Central memory CD4-positive, alpha-beta T cell (primary cell): ENCODE data around the gene DNM3.
"Not testable (repeated sequence)": the region's sequence is repeated elsewhere in the genome, so short reads cannot be mapped to it uniquely, and the experiment has no call there.

Experiments
- DNase-seq: peaks from one replicate; pipeline ENCODE4 v3.0.0; 2022

Gene DNM3

GRCh38 chr1:172405912-172406311 is 564.6 kb downstream of the DNM3 start:
- no peak for DNase-seq

- no peak for DNase-seq
Observed at GRCh38 chr1:172406968-172407367, 565.7 kb downstream of the DNM3 start.

DNA sequence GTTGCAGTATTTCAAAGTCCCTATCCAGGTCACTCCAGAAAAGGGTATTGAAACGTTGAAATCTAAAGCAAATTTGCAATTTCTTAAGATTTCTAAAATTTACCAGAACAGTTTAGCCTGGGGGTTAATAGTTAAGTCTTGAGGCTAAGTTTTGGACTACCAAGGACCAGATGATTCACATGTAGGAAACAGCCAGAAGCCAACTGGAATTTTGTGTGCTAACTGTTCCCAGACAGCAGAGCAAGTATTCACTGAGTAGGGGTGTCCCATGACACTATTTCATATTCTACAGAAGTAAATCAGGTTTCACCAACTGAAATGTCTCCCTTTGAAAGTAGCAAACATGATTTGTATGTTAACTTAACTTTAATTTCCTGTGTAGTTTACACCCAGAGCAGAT is 567.7 kb downstream of the DNM3 start:
- no peak for DNase-seq

DNA sequence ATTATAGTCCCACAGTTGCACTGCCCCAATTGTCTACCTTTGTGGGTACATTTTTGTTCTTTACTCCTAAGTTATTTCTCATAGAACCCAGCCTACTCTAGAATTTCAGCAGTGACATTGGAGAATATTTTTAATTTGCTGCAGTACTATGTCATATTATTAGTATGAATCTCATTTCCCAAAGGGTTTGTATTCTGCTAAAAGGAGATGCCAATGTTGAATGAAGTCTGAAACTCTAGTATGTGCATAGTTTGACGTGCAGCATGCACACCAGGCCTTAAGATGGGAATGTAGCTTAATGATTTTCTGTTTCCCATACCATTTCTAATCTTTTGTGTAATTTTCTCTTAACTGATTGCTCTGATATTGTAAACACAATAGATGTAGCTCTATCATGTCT is 568.7 kb downstream of the DNM3 start:
- no peak for DNase-seq

DNA sequence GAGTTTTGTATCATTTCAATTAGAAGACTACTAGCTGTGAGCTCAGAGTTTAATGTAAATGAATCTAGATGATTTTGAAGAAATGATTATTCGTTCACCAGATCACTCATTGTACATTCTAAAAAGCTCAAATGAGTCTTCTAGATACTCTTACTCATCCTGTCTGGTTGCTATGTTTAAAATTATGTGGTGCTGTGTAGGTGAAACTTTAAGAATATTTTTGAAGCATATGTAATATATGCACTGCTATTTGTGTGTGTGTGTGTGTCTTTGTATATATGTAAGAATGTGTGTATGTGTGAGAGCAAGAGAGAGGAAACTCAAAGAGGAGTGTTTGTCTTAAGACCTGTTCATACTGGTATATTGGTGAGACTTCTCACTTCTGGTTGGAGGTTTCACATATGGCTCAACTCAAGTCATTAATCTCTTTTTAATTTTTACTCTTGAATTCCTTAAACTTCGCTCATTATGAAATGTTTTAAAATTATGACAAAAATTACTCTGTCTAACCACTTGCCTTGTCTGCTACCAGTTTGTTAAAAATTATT is 570.6 kb downstream of the DNM3 start:
- DNase-seq = no peak

DNA sequence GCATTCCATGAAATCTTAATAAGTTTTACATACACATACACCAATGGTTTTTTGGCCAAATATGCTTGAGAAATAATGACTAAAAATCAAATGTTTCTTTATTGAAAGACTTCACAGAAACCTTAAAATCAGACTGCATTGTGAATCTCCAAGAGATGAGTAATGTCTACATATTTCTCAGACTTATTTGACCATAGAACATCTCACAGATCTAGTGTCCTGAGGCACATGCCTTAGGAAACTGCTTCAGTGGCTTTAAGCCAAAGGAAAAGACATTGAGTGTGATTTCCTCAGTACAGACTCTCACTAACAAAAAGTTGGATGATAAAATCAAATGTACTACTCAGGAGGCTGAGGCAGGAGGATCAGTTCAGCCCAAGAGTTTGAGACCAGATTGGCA is 573.0 kb downstream of the DNM3 start:
- no peak for DNase-seq

- no peak for DNase-seq
Observed at GRCh38 chr1:172416496-172417035, 575.3 kb downstream of the DNM3 start.

DNA sequence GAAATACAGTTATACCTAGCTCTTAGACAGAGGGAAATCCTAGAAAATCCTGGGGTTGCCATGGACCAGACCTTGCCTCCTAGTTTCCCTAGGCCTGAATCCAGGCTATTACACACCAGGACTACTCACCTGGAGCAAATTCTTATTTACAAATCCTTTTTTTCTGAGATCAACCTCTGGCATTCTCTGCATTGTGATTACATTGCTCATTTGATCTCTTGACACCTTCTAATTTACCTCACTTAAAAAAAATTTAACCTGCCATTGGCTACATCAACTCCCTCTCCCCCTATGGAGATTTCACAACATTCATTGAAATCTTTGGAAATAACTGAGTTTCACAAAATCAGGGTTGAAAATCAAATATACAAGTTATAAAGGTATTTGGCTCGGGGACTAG is 576.3 kb downstream of the DNM3 start:
- DNase-seq = no peak

DNA sequence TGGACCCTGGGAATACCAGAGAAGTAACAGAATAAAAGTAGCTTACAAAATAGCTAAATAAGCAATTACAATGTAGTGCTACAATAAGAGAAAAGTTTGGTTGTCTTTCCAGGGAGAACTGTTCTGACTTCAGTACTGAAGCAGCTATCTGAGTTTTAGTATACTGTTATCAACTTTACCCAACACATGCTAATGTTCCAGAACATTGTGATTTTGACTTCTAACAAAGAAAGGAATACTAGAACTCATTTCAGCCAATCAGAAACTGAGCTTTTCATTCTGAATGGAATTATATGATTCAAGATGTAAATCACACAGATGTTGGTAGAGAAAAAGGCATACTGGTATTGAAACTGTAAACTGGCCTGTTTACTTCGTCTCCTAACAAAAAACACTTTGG is 579.1 kb downstream of the DNM3 start, which contains the start of gene C1orf105:
Gene C1orf105 (plus strand): TSS at position 301 of the 400 bp plus-strand sequence. CDS start 201 bp downstream, outside the sequence.
- no peak for DNase-seq

DNA sequence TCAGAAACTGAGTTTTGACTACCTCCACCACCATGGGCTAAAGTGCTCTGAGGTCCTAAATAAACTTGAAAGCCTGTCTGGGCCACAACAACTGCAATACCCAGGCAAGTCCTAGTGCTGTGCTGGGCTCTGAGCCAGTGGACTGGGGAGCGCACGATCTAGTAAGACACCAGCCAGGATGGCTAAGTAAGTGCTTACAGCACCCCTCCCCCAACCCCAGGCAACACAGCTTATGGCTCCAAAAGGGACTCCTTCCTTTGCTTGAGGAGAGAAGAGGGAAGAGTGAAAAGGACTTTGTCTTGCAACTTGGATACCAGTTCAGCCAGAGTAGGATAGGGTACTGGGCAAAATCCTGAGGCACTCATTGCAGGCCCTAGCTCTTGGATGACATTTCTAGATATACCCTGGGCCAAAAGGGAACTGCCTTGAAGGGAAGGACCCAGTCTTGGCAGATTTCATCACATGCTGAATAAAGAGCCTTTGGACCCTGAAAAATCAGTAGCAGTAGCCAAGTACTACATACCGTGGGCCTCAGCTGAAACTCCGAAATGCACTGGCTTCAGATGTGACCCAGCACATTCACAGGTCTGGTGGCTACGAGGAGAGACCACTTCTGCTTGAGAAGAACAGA is 580.8 kb downstream of the DNM3 start:
- DNase-seq = no peak

- no peak for DNase-seq
Observed at GRCh38 chr1:172423336-172423735, 582.0 kb downstream of the DNM3 start.

GRCh38 chr1:172425339-172425738 is 584.0 kb downstream of the DNM3 start:
- DNase-seq = no peak

- no peak for DNase-seq
Observed at GRCh38 chr1:172427191-172427590, 585.9 kb downstream of the DNM3 start.

- DNase-seq = peak; percentile 54
Observed at GRCh38 chr1:172429331-172430127, 588.2 kb downstream of the DNM3 start.

- DNase-seq = no peak
Observed at GRCh38 chr1:172430128-172430454, 588.8 kb downstream of the DNM3 start.

DNA sequence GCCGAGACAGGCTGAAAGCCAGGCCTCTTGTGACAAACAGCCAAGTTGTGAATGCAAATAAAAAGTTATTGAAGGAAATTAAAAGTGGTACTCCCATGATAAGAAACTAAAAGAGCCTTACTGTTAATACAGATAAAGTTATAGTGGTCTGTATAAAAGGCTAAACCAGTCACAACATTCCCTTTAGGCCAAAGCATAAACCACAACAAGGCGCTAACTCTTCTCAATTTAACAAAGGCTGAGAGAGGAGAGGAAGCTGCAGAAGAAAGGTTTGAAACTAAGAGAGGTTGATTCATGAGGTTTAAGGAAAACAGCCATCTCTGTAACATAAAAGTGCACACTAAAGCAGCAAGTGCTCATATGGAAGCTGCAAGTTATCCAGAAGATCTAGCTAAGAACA is 589.9 kb downstream of the DNM3 start:
- DNase-seq = no peak

DNA sequence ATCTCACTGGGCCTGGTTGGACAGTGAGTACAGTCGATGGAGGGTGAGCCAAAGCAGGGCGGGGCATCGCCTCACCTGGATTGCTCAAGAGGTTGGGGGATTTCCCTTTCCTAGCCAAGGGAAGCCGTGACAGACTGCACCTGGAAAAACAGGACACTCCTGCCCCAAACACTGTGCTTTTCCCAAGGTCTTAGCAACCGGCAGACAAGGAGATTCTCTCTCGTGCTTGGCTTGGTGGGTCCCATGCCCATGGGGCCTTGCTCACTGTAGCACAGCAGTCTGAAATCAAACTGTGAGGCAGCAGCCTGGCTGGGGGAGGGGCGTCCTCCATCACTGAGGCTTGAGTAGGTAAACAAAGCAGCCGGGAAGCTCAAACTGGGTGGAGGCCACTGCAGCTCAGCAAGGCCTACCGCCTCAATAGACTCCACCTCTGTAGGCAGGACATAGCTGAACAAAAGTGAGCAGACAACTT is 590.5 kb downstream of the DNM3 start:
- DNase-seq = no peak

DNA sequence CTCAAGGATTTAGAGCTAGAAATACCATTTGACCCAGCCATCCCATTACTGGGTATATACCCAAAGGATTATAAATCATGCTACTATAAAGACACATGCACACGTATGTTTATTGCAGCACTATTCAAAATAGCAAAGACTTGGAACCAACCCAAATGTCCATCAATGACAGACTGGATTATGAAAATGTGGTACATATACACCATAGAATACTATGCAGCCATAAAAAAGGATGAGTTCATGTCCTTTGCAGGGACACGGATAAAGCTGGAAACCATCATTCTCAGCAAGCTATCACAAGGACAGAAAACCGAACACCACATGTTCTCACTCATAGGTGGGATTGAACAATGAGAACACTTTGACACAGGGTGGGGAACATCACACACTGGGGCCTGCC is 595.9 kb downstream of the DNM3 start:
- not testable (repeated sequence) for DNase-seq

DNA sequence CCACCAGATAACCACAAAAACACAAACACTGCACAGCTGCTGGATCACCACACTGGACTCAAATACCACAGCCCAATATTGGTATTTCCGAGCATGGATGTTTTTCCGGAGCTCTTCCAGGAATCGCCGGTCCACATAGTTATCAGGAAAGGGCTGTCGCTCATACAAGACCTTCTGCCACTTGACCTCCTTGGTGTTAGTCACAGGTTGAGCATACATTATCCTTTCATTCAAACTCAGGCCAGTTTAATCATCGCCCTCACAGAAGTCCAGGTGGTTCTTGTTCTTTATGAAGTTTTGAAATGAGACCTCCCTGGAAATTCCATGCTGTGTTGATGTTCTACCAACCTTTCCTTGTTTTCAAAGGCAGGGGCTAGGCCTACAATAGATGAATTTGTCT is 601.1 kb downstream of the DNM3 start:
- DNase-seq = no peak

- DNase-seq = no peak
Observed at GRCh38 chr1:172442843-172443565, 601.7 kb downstream of the DNM3 start.

DNA sequence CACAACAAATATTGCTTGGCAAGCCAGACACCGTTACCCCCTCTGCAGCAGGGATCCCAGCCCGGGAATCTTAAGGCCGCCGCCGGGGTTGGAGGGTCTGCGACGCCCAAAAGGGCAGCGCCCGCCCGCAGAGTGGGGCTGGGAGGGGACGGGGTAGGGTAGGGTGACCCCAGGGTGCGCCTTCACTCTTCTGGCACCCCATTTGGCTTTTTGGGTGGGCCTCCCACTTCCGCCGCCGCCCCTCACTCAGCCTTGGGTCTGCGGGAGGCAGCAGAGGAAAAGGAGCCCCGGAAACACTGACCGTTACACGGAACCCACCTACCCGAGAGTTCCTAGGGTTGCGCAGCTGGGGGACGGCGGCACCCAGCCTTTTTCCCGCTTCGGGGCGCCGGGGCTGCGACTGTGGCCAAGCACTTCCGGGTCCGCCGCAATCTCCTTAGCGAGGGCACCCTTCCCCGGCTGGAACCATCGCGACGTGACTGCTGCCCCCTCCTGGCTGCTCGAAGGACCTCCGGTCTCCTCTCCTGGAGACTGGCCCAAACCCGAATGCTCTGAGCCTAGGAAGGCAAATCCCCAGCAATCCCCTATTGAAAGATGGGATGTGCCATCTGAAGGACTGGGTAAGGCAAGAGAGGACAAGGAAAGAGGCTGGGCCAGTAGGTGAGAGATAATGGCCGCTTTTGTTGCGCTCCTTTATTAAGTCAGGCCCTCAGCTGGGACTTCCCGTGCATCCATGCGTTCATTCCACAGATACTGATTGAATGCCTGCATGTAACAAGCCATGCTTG is 602.6 kb downstream of the DNM3 start, which contains the start of gene PIGC:
Gene PIGC (minus strand): TSS at position 404 of the 788 bp plus-strand sequence. CDS start 1,447 bp downstream, outside the sequence.
- DNase-seq = peak; percentile 84

- DNase-seq = no peak
Observed at GRCh38 chr1:172446547-172446946, 605.2 kb downstream of the DNM3 start.
